B cell (primary cell): ENCODE data around the gene CSF1R.

ENCODE experiments used
- CTCF ChIP-seq: fragments of 200-600 bp; IDR thresholded peaks from one replicate; pipeline ENCODE4 v1.8.0; 2022; ENCODE audit warnings: antibody characterized with exemption, mild to moderate bottlenecking
- EZH2 ChIP-seq: IDR thresholded peaks from 2 replicates; pipeline ENCODE4 v1.6.1; 2012; ENCODE audit warnings: borderline replicate concordance, low read depth, mild to moderate bottlenecking, moderate library complexity, low read length; ENCODE audit not compliant: insufficient read depth, poor library complexity, severe bottlenecking

DNA sequence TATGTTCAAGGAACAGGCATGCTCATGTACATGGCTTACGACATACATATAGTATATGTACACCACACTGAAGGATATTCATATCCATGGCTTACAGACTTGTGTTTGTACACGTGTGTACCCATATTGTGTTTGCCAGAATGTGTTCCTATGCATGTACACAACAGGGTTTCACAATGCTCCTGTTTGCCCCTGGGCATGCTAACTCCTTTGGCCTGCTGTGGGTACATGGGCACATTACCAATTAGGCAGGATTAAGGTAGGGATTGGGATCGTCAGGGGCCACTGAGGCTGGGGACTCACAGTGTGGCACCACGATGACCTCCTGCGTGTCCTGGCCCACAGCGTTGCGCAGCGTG is 43.1 kb upstream of the CSF1R start:
- no peak for TF ChIP-seq CTCF
- no peak for TF ChIP-seq EZH2
